Epithelial cell of proximal tubule (primary cell): ENCODE data around the gene ZNHIT1. TPM values are rescaled to one million over a fixed set of nuclear protein-coding genes. Genes with fewer than 3 reads are reported as not detected.
"Not testable (repeated sequence)": the region's sequence is repeated elsewhere in the genome, so short reads cannot be mapped to it uniquely, and the experiment has no call there.

Experiments used
- DNase-seq: peaks from one replicate; pipeline ENCODE4 v3.0.0-alpha.2; 2011; ENCODE audit warnings: low read depth
- H3K4me3 ChIP-seq: 2 replicates; pipeline ENCODE4 v1.5.1; 2011; ENCODE audit warnings: low read depth, mild to moderate bottlenecking, low read length
- total RNA-seq: library from RNA; depleted of rRNA; stranded (reverse); fragments of >200 nt; gene quantifications from 2 replicates; pipeline ENCODE4 v1.2.3, GENCODE V29; 2015
- TF ChIP-seq, protein P1 (sequence below): conservative IDR thresholded peaks from 2 replicates; pipeline ENCODE4 v1.5.1; 2012; ENCODE audit warnings: low read depth, mild to moderate bottlenecking, low read length

Gene ZNHIT1
- total RNA-seq, 1 donor from 2014 or later: 129 TPM

DNA sequence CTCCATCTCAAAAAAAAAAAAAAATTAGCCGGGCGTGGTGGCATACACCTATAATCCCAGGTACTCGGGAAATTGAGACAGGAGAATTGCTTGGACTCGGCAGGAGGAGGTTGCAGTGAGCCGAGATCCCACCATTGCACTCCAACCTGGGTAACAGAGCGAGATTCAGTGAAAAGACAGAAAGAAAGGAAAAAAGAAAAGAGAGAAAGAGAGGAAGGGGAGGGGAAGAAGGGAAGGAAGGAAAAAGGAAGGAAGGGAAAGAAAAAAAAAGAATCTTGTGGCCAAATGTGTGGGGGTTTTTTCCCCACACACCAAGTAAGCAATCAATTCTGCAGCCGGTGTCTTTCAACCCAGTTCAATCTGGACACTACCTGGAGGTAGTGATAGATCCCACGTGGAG, 28.9 kb upstream of the ZNHIT1 start:
- TF ChIP-seq, protein P1, sequence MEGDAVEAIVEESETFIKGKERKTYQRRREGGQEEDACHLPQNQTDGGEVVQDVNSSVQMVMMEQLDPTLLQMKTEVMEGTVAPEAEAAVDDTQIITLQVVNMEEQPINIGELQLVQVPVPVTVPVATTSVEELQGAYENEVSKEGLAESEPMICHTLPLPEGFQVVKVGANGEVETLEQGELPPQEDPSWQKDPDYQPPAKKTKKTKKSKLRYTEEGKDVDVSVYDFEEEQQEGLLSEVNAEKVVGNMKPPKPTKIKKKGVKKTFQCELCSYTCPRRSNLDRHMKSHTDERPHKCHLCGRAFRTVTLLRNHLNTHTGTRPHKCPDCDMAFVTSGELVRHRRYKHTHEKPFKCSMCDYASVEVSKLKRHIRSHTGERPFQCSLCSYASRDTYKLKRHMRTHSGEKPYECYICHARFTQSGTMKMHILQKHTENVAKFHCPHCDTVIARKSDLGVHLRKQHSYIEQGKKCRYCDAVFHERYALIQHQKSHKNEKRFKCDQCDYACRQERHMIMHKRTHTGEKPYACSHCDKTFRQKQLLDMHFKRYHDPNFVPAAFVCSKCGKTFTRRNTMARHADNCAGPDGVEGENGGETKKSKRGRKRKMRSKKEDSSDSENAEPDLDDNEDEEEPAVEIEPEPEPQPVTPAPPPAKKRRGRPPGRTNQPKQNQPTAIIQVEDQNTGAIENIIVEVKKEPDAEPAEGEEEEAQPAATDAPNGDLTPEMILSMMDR: no peak
- no peak for DNase-seq
- no peak overlapping the region for H3K4me3 ChIP-seq

GRCh38 chr7:101195884-101196283, 22.1 kb upstream of the ZNHIT1 start:
- H3K4me3 ChIP-seq: no peak overlapping the region
- DNase-seq: no peak
- TF ChIP-seq, protein P1: no peak

DNA sequence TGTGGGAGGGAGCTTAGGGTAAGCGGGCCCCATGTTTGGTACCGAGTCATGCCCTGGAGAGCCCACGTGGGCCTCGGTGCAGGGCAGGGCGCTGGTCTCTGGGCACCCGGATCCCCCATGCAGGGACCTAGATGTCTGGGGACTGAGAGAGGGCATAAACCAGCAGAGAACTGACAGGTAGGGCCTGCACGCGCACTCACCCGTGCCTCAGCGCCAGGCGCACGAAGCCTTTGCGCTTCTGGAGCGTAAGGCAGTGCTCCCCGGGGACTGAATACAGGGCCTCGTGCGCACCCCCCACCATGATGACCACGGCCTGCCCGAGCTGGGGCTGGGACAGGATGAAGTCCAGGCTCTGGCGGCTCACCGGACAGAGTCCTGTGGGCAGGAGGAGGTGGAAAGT, 20.0 kb upstream of the ZNHIT1 start:
- H3K4me3 ChIP-seq: no peak overlapping the region
- DNase-seq: no peak
- TF ChIP-seq, protein P1: no peak

DNA sequence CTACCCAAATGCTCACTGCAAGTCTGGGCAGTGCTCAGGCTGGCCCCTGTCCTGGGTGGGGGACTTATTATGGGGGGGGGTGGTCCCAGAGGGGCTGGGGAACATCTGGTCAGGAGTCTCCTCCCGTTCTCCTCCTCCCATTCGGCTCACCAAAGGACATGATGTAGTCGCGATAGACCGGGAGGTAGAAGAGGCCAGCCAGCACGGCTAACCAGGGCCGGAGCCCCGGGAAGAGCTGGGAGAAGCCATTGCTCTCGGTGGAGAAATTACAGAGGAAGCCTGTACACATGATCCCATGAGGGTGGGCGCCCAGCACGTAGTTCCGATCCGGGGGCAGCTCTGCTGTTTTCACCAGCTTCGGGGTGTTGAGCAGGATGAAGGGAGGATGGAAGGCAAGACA, 19.5 kb upstream of the ZNHIT1 start:
- no peak for DNase-seq
- no peak overlapping the region for H3K4me3 ChIP-seq
- TF ChIP-seq, protein P1: no peak

GRCh38 chr7:101199522-101199921, 18.4 kb upstream of the ZNHIT1 start:
- H3K4me3 ChIP-seq, DNase-seq: not testable (repeated sequence)

GRCh38 chr7:101200504-101200861, 17.5 kb upstream of the ZNHIT1 start:
- no peak for DNase-seq
- H3K4me3 ChIP-seq: no peak overlapping the region
- TF ChIP-seq, protein P1: no peak

DNA sequence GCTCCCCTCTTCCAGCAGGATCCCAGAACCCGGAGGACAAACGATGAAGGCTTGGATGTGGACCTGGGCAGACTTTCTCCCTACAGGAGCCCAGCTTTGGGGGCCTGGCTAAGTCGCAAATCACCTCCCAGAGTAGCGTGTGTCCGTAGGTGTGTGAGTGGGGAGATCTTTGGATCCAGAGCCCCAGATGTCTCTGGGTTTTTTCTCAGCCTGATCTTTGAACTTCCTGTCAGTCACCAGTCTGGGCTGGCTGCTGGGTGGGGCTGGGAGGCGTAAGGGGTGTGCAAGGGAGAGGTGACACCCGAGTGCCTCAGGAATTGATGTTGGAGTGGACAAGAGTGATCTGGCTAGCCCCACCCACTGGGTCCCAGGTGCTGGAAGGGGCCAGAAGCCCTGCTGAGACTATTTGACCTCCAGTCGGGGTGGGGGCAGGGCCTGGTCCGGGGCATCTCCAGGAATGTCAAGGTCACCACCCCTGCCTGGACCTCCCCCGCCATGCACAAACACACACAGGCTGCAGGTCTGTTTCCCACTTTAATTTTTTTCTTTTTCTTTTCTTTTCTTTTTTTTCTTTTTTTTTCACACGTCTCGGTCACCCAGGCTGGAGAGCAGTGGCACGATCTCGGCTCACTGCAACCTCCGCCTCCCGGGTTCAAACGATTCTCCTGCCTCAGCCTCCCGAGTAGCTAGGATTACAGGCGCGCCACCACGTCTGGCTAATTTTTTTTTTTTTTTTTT, 16.9 kb upstream of the ZNHIT1 start, which contains the start of gene MOGAT3:
MOGAT3 (minus strand) TSS at position 175 of the 738 bp plus-strand sequence. CDS start 182 bp downstream, outside the sequence.
- TF ChIP-seq, protein P1: no peak
- DNase-seq: no peak
- H3K4me3 ChIP-seq: peak within 1 kb of the TSS; percentile 14
